K562 (cell line): ENCODE results near the gene ANKRD34B. TPM values are rescaled to one million over a fixed set of nuclear protein-coding genes. Genes with fewer than 3 reads are reported as not detected.

Experiments
- ATAC-seq: fragments of 200-7000 bp; cut with Tn5 transposase; 3 replicates; pipeline ENCODE4 v1.9.1; 2020; ENCODE audit warnings: moderate library complexity
- Bru-seq: library from RNA; stranded (reverse); fragments of 400-500 nt; gene quantifications from one replicate; lab custom pipeline; 2021; lab: Mats Ljungman, UMichigan
- BruChase-seq, 2 experiments: library from RNA; stranded (reverse); fragments of 400-500 nt; gene quantifications; one replicate each; lab custom pipeline; 2021; lab: Mats Ljungman, UMichigan
- BruUV-seq: library from RNA; stranded (reverse); fragments of 400-500 nt; replicated peaks from 2 replicates; lab custom pipeline; 2021; lab: Mats Ljungman, UMichigan
- CTCF ChIA-PET: fragments of 300-600 bp; formaldehyde crosslinking; extraction: SDS; loops from one replicate; lab custom pipeline; 2021; ENCODE audit warnings: low intra/inter-chr PET ratio; lab: Yijun Ruan, JAX
- POLR2A ChIA-PET: fragments of 300-600, 350-650 bp; sonication (Branson Sonifier 250); formaldehyde crosslinking; extraction: SDS; loops from one replicate; lab custom pipeline; 2021; ENCODE audit warnings: antibody characterized with exemption, inconsistent platforms; lab: Yijun Ruan, JAX
- DNase-seq, 4 experiments: peaks; one replicate each; pipeline versions ENCODE4 v3.0.0 to v3.0.0-alpha.2; 2011 to 2018; ENCODE audit warnings: low spot score in 3 of 4, mixed read lengths in 3 of 4; ENCODE audit errors: extremely low read depth in 1 of 4
- FAIRE-seq: peaks from 2 replicates; lab custom pipeline; 2011; peaks lifted over from hg19 to GRCh38; lab: Jason Lieb, UNC
- H2AFZ ChIP-seq: 2 replicates; pipeline ENCODE4 v1.6.0; 2011; ENCODE audit warnings: low read depth, low read length, control low read depth, inconsistent platforms
- H3K27ac ChIP-seq: fragments of 200-600 bp; 3 replicates; pipeline ENCODE4 v1.8.0; 2011; ENCODE audit warnings: low read depth, mild to moderate bottlenecking, control low read depth, inconsistent platforms, low read length, moderate library complexity, mixed read lengths; ENCODE audit errors: extremely low read depth
- H3K27me3 ChIP-seq, 2 experiments: fragments of 300-600 bp in 1 of 2; 2 replicates in 1 of 2; 3 replicates in 1 of 2; pipeline versions ENCODE4 v1.6.0 to v1.8.0; 2011; ENCODE audit warnings: inconsistent platforms in 2 of 2, low read length in 2 of 2, mild to moderate bottlenecking in 1 of 2, mixed read lengths in 1 of 2, moderate library complexity in 1 of 2; ENCODE audit not compliant: control insufficient read depth in 2 of 2, insufficient read depth in 2 of 2
- H3K36me3 ChIP-seq: fragments of 300-600 bp; 3 replicates; pipeline ENCODE4 v1.8.0; 2011; ENCODE audit warnings: mild to moderate bottlenecking, low read length, inconsistent platforms; ENCODE audit not compliant: control insufficient read depth, insufficient read depth
- H3K4me1 ChIP-seq, 2 experiments: fragments of 200-600 bp in 1 of 2; replicated peaks in 1 of 2; 2 replicates in 1 of 2; 3 replicates in 1 of 2; pipeline versions ENCODE4 v1.5.1 to v1.8.0; 2011; ENCODE audit warnings: inconsistent platforms in 2 of 2, low read length in 2 of 2, mild to moderate bottlenecking in 1 of 2, mixed read lengths in 1 of 2, moderate library complexity in 1 of 2; ENCODE audit not compliant: control insufficient read depth in 2 of 2, insufficient read depth in 2 of 2
- H3K4me2 ChIP-seq: 2 replicates; pipeline ENCODE4 v1.6.1; 2011; ENCODE audit warnings: low read length, control low read depth, inconsistent platforms, mixed read lengths; ENCODE audit not compliant: insufficient read depth
- H3K4me3 ChIP-seq: fragments of 200-600 bp; sonication (generic), shearing (Covaris generic); 2 replicates; pipeline ENCODE4 v1.5.1; 2016; ENCODE audit warnings: control low read depth, inconsistent platforms
- H3K79me2 ChIP-seq: fragments of 200-600 bp; 3 replicates; pipeline ENCODE4 v1.8.0; 2011; ENCODE audit warnings: low read length, inconsistent platforms; ENCODE audit not compliant: control insufficient read depth, insufficient read depth
- H3K9ac ChIP-seq, 2 experiments: 2 replicates each; pipeline versions ENCODE4 v1.6.0 to v1.6.1; 2011; ENCODE audit warnings: low read depth in 2 of 2, low read length in 2 of 2, control low read depth in 1 of 2, inconsistent platforms in 1 of 2, mild to moderate bottlenecking in 1 of 2, mixed read lengths in 1 of 2; ENCODE audit not compliant: insufficient read depth in 1 of 2
- H3K9me1 ChIP-seq: one replicate; pipeline ENCODE4 v1.6.0; 2011; ENCODE audit warnings: inconsistent platforms, mild to moderate bottlenecking, low read length, moderate library complexity; ENCODE audit not compliant: control insufficient read depth, insufficient read depth
- H3K9me3 ChIP-seq: replicated peaks from 2 replicates; pipeline ENCODE4 v1.5.1; 2011; ENCODE audit warnings: low read depth, low read length, inconsistent platforms; ENCODE audit not compliant: control insufficient read depth, insufficient read depth
- H4K20me1 ChIP-seq: replicated peaks from 2 replicates; pipeline ENCODE4 v1.6.1; 2011; ENCODE audit warnings: low read length, inconsistent platforms, mixed read lengths; ENCODE audit not compliant: control insufficient read depth, insufficient read depth
- HDAC1 ChIP-seq, 2 experiments: fragments of 450-650 bp; IDR thresholded peaks; 2 replicates each; pipeline ENCODE4 v1.6.1; 2016 to 2017; ENCODE audit warnings: inconsistent platforms in 1 of 2, mild to moderate bottlenecking in 1 of 2, moderate library complexity in 1 of 2
- LCOR ChIP-seq: sonication (generic); formaldehyde crosslinking; IDR thresholded peaks from 2 replicates; pipeline ENCODE4 v1.8.0; 2022; ENCODE audit warnings: mild to moderate bottlenecking, missing genetic modification reagents
- TBL1XR1 ChIP-seq, 2 experiments: IDR thresholded peaks; 2 replicates each; pipeline ENCODE4 v1.6.1; 2012; ENCODE audit warnings: improper control_type of control experiment in 2 of 2, low read length in 2 of 2, mild to moderate bottlenecking in 1 of 2
- WGBS: fragments of 100-300 bp; shearing (Covaris generic); methylation state at CpG from one replicate; pipeline ENCODE4 v1.1.6; 2016; ENCODE audit warnings: low coverage, mixed read lengths; ENCODE audit not compliant: insufficient coverage; ENCODE audit errors: missing lambda C conversion rate; 5-methylcytosine and 5-hydroxymethylcytosine counted together
- in situ Hi-C: fragments of 300-500 bp; cut with MboI; formaldehyde crosslinking; loops from 4 replicates; pipeline ENCODE4 v1.15.0; 2018; ENCODE audit warnings: inconsistent platforms, mixed read lengths
- intact Hi-C: fragments of 100-400 bp; cut with micrococcal nuclease; formaldehyde crosslinking; loops from 2 replicates; pipeline ENCODE4 v1.14.2; 2022
- long read RNA-seq, 3 experiments: library from polyadenylated mRNA in 2 of 3; library from RNA in 1 of 3; unstranded in 2 of 3; stranded (forward) in 1 of 3; transcript quantifications; one replicate each; pipeline ENCODE4 v2.0.0, GENCODE V29; 2019 to 2022
- polyA minus RNA-seq, 3 experiments: library from RNA; depleted of rRNA, polyadenylated mRNA; stranded (reverse); fragments of >200 nt; gene quantifications; 2 replicates each; pipeline ENCODE4 v1.2.3, GENCODE V29; 2011
- polyA plus RNA-seq, 8 experiments: library from polyadenylated mRNA; depleted of rRNA in 4 of 8; stranded (reverse) in 5 of 8; unstranded in 3 of 8; fragments of >200 nt; fragmentation: Nextera tagmentation in 2 of 8; fragmentation: Illumina TruSeq in 1 of 8; extraction: Ambion mirVana in 2 of 8; extraction: Trizol in 1 of 8; gene quantifications; 2 replicates each; pipeline versions ENCODE4 v1.2.1 to v1.2.3, GENCODE V29; 2011 to 2014; ENCODE audit warnings: inconsistent platforms in 1 of 8, missing spikeins in 1 of 8
- total RNA-seq, 7 experiments: library from RNA; depleted of rRNA in 6 of 7; stranded (reverse); fragments of >200 nt in 6 of 7; fragmentation: Illumina TruSeq in 2 of 7; extraction: Trizol in 2 of 7; gene quantifications; 2 replicates each; pipeline versions ENCODE4 v1.2.1 to v1.2.3, GENCODE V29; 2011 to 2021; ENCODE audit warnings: low replicate concordance in 1 of 7

Gene ANKRD34B
- total RNA-seq (2011; cell fraction: chromatin; rRNA removed; ENCODE audit: low replicate concordance): not detected in 2 replicates
- total RNA-seq (2011; cell fraction: nucleolus; rRNA removed): not detected in 2 replicates
- total RNA-seq (2011; cell fraction: nucleoplasm; rRNA removed): not detected in 2 replicates
- total RNA-seq (2014; rRNA removed) (not detected in 2 replicates), total RNA-seq (2014; rRNA removed; fragmentation: Illumina TruSeq; extraction: Trizol) (not detected in 2 replicates), total RNA-seq (2015; rRNA removed; fragmentation: Illumina TruSeq; extraction: Trizol) (not detected in 2 replicates), total RNA-seq (2021) (not detected in 2 replicates), polyA plus RNA-seq (2011; rRNA removed) (not detected in 2 replicates), polyA plus RNA-seq (2014; fragmentation: Illumina TruSeq; extraction: Trizol) (not detected in 2 replicates), polyA plus RNA-seq (2014; fragmentation: Nextera tagmentation; extraction: Ambion mirVana) (not detected), polyA plus RNA-seq (2014; rRNA removed) (not detected in 2 replicates), polyA minus RNA-seq (2011; rRNA and poly(A)+ RNA removed) (not detected in 2 replicates), Bru-seq, nascent RNA (not detected), BruChase-seq, experiment 1, labeled RNA remaining after a 2-hour chase (not detected), BruChase-seq, experiment 2, labeled RNA remaining after a 6-hour chase (percentile 7 among the genes with signal in this experiment)
- not detected in 2 replicates for polyA plus RNA-seq (2011; cell fraction: cytosol; rRNA removed)
- polyA plus RNA-seq (2011; cell fraction: nucleus; rRNA removed): not detected in 2 replicates
- polyA plus RNA-seq (2012): not detected in 2 replicates
- not detected in 2 replicates for polyA minus RNA-seq (2011; cell fraction: cytosol; rRNA and poly(A)+ RNA removed)
- polyA minus RNA-seq (2011; cell fraction: nucleus; rRNA and poly(A)+ RNA removed): not detected in 2 replicates
- long read RNA-seq, experiment 1: 0 reads
- long read RNA-seq, experiment 2: 0 reads
- long read RNA-seq, experiment 3: 0 reads

DNA sequence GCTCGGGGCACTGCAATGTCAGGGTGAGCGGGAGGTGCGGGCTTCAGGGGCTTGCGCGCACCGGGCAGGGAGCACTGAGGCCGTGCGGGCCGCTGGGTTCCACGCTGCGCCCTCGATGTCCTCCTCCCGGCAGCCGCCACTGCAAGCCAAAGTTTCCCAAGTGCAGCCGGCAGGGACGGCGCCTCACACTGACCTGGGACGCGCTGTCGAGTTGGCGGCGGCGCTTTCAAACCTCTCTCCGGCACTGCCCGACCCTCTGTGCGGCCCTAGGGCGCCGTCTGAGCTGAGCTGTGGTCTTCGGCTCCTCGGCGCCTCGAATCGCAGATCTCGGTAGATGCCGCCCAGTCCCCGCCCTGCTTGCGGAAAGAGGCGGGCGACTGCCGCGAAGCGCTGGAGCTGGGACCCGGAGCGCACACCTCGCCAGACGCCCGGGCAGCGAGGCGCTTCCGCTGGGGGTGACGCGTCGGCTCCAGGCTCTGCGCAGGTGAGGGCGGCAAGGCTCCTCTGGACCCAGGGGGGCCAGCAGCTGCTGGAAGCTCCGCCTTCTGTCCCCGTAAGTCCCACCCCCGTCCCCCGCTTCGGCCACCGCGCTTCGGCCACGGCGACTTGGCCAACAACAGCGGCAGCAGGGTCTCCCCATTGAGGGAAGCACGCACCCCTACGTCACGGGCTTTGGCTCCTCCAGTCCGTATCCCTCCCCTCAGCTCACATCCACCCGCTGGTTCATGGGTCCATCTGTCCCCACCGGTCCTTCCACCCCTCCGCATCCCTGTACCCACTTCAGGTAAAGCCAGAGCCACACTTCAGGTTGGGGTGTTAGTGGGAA lies at the start of gene ANKRD34B:
Gene ANKRD34B (minus strand): TSS at position 320 of the 826 bp plus-strand sequence. CDS start 10,261 bp downstream, outside the sequence.
- intact Hi-C loops: no loop called here
- CTCF ChIA-PET: no interaction called here
- H2AFZ ChIP-seq: no peak within 1 kb of the TSS

More for the DNA sequence above, at the start of gene ANKRD34B:
- no peak for TF ChIP-seq LCOR
- no peak for TF ChIP-seq TBL1XR1 (IDR thresholded peaks at IDR 0.05; ENCODE audit: low read length in 2 of 2)
- no peak for TF ChIP-seq HDAC1 (IDR thresholded peaks at IDR 0.05)
- in situ Hi-C loops: no loop called here
- Histone ChIP-seq H3K9me3 (no peaks in the 10 kb centered on the region), H3K79me2 (no peaks in the 10 kb centered on the region), H4K20me1 (no peaks in the 10 kb centered on the region), H3K9me1 (no peaks in the 10 kb centered on the region), H3K4me1 (peaks cover 0 to 16% of the 10 kb centered on the region in 2 experiments; a peak in 2 of 5 replicates), H3K4me2 (no peak within 1 kb of the TSS), H3K4me3 (no peak within 1 kb of the TSS), H3K9ac (no peak within 1 kb of the TSS), H3K36me3 (no peaks in the 10 kb centered on the region), H3K27me3 (peaks cover 33 to 69% of the 10 kb centered on the region in 2 experiments), H3K27ac (no peak within 1 kb of the TSS)
- BruUV-seq: no TSS peak
- DNase-seq (peak in 2 of 4 experiments; percentile 14 to 18), ATAC-seq (peak; percentile 63), FAIRE-seq (no peak)
- 16% methylated on average over 44 of the region's 73 CpGs for WGBS
- POLR2A ChIA-PET: no interaction called here
